NCI-H2171 (cell line): Measurements from ENCODE around the gene SERF1A.
"Not testable (repeated sequence)": the region's sequence is repeated elsewhere in the genome, so short reads cannot be mapped to it uniquely, and the experiment has no call there.

Experiments
- DNase-seq: peaks from one replicate; lab custom pipeline; 2025; lab: John Stamatoyannopoulos, UW

The SERF1A gene

DNA sequence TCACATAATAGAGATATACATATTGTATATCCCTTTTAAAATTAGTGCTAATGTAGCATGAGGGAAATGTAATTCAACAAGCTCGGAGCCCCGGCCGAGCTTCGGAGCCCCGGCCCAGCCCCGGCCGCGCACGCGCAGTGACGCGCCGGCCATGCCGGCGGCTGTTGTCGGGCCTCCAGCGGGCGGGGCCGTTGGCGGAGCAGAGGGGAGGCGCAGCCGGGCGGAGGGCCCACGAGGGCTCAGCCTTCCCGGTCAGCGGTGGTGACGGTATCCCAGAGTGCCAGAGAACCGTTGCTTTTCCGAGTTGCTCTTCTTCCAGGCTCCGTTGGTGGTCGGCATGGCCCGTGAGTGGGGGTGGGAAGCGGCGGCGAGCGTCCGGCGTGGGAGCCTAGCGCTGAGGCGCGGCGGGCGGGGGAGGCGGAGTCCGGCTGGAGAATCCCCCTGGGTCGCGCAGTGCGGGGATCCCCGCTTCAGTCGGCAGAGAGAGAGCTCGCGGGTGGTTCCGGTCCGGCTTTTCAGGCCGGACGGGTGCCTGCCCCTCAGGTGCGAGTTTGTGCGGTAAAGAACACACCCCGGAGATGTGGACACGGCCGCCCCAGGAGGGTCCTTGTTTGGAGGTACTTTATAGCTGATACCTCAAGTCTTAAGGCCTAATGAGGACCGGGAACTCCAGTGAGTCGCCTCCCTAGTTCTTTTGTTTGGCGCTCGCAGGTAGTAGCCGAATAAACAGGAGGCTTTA lies at the start of gene SERF1A:
SERF1A (plus strand) TSS at position 137 of the 739 bp plus-strand sequence; CDS start at position 338, 201 bp downstream.
- DNase-seq = not testable (repeated sequence)

- not testable (repeated sequence) for DNase-seq
Observed at GRCh38 chr5:70866778-70867177, 33.7 kb upstream of the SERF1A start.

DNA sequence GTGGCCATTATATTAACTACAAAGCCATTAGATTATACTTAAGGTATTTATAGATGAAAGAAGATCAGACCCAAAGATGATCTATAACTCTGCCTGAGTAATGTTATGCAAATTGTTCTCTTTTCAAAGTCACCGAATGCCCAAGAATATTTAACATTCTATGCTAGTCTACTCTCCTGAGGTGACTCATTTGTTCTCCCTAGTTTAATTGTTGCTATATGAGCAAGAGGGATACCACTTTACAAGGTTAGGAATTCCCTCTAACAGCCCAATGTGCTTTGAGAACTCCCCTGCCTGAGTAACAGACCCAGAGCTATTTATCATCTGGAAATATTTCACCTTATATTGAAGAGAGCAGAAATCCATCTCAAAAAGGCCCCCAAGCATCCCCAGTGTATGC lies 29.8 kb upstream of the SERF1A start:
- not testable (repeated sequence) for DNase-seq

DNA sequence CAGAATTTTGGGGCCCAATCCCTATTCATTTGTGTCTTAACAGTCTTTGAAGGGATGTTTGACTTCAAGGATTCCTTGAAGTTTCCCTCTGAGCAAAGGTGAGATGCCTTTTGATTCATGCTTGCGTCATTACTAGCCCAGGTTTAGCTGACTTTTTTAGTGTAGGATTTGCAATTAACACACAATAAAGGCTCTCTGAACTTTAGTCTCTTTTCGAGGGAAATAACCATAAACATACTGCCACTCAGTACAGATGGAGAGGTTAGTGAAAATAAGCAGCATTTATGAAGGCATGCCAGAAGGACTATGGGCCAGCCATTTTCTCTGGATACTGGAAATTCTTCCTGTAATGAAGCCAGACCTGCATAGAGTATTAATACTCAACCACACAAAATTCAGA lies 4.4 kb upstream of the SERF1A start:
- not testable (repeated sequence) for DNase-seq

DNA sequence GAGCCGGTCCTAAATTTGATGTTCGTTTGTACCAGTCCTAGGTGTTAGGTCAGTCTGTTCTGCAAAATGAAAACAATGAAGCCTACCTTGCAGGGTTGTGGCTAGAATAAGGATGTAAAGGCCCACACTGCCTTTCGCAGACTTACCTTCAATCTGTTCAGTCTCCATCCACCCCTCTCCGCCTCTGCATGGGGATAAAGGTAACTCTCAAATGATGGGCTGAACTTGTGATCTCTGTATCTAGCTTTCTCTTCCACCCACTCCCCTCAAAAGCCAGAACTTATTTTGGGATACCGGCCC lies 753 bp downstream of the SERF1A start:
- not testable (repeated sequence) for DNase-seq

DNA sequence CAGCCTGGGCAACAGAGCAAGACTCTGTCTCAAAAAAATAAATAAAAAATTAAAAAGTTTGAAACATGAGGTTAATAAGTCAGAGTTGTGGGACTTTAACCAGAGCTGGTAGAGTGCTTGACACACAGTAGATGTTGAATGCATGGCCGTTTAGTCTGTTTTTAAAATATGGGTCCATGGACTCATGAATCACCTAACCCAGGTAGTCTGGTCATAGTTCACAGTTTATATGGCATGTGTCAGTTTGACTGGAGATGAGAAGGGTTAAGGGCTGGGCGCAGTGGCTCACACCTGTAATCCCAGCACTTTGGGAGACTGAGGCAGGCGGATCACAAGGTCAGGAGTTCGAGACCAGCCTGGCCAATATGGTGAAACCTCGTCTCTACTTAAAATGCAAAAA lies 6.2 kb downstream of the SERF1A start:
- DNase-seq = not testable (repeated sequence)

DNA sequence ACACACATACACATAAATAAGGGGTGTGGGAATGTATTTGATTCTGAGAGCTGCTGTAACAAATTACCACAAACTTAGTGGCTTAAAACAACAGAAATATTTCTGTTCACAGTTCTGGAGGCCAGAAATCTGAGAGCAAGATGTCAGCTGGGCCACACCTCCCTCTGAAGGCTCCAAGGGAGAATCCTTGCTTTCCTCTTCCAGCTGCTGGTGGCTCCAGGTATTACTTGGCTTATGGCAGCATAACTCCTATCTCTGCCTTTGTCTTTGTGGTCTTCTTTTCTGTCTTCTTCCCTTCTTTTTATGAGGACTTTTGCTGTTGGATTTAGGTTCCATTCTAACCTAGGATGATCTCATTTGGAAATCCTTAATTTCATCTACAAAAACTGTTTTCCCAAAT lies 16.4 kb downstream of the SERF1A start:
- not testable (repeated sequence) for DNase-seq

DNA sequence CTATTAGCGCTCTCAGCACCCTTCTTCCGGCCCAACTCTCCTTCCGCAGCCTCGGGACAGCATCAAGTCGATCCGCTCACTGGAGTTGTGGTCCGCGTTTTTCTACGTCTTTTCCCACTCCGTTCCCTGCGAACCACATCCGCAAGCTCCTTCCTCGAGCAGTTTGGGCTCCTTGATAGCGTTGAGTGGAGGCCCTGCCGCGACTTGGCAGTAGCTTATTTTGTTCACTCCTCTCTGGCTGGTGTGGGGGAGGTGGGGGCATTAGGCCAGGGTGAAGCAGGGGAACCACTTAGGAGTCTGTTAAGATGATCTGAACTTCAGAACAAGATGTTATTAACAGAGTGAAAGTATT lies 24.7 kb downstream of the SERF1A start:
- DNase-seq = not testable (repeated sequence)

GRCh38 chr5:70931709-70932368 lies 31.4 kb downstream of the SERF1A start:
- not testable (repeated sequence) for DNase-seq

GRCh38 chr5:70932560-70932959 lies 32.1 kb downstream of the SERF1A start:
- not testable (repeated sequence) for DNase-seq

GRCh38 chr5:70953068-70953467 lies 52.6 kb downstream of the SERF1A start:
- not testable (repeated sequence) for DNase-seq
